ENCODE results near the gene P2RY12.

- no peak for TF ChIP-seq POLR2AphosphoS5 (IDR thresholded peaks at IDR 0.05; ENCODE audit: control insufficient read depth, insufficient read depth, low read depth, low read length)
- no peak for TF ChIP-seq CTCF (IDR thresholded peaks at IDR 0.05 in 2 of 3, conservative IDR thresholded peaks at IDR 0.05 in 1 of 3; ENCODE audit: insufficient read depth in 2 of 3, low read depth in 1 of 3, low read length in 3 of 3)
- no peak for TF ChIP-seq HMG20B (CRISPR knock-in tag; IDR thresholded peaks at IDR 0.05)
- TF ChIP-seq ZHX1 (conservative IDR thresholded peaks at IDR 0.05; ENCODE audit: low read length): no peak
- no peak for TF ChIP-seq KAT8 (IDR thresholded peaks at IDR 0.05; ENCODE audit: low read depth)
- TF ChIP-seq TBL1XR1 (IDR thresholded peaks at IDR 0.05; ENCODE audit: low read length in 2 of 2): no peak
- no peak for TF ChIP-seq SIN3A (IDR thresholded peaks at IDR 0.05; ENCODE audit: borderline replicate concordance in 2 of 2, control insufficient read depth in 1 of 2, low read depth in 2 of 2, low read length in 2 of 2)
Observed at GRCh38 chr3:151419806-151420205, 35.3 kb upstream of the P2RY12 start.

All from K562 (cell line).